NCI-H2171 treated with DMSO at 0.1 percent for 48 hours (cell line): Measurements from ENCODE around the gene NOD1.
"Not testable (repeated sequence)": the region's sequence is repeated elsewhere in the genome, so short reads cannot be mapped to it uniquely, and the experiment has no call there.

ENCODE experiments used
- DNase-seq: peaks from one replicate; lab custom pipeline; 2025; lab: John Stamatoyannopoulos, UW

NOD1 gene

DNA sequence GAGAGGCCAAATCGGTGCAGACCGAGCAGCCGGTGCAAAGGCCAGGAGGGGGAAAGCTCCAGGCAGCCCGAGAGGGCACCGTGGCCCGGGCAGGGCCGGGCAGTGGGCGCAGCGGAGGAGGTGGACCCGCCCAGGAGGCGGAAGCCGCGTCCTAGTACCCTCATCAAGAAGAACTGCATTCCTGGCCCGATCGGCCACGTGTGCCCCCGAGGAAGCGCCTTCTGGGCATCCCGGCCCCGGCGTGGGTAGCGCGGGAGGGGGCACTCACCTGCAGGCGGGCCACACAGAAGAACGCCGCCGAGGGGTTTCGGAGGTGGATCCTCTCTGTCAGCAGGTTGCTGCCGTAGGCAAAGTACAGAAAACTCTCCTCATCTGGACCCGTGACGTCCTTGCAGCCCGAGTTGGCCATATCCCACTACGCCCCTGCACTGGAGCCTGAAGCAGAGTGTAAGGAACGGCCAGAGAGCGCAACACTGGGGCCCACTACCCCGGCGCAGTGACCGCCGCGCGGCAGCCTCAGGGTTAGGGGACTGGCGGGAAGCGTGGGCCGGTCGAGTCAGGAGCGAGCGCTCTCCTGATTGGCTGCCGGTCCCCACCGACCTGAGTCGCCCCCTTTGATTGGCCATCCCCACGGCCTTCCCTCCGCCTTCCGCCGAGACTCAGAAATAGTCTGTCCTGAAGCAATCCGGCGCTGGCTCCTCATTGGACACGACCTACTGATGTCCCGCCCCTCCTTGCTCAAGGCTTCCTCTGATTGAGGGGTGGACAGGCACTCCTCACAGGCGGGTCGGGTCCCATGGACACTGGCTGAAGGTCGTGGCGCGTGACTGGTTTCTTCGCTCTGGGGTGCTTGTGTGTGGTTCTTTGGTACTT is 26.0 kb upstream of the NOD1 start, which contains the start of gene GGCT:
Gene GGCT (minus strand): TSS at position 529 of the 873 bp plus-strand sequence. CDS start 120 bp downstream, at position 409.
- DNase-seq, result peak; percentile 98

DNA sequence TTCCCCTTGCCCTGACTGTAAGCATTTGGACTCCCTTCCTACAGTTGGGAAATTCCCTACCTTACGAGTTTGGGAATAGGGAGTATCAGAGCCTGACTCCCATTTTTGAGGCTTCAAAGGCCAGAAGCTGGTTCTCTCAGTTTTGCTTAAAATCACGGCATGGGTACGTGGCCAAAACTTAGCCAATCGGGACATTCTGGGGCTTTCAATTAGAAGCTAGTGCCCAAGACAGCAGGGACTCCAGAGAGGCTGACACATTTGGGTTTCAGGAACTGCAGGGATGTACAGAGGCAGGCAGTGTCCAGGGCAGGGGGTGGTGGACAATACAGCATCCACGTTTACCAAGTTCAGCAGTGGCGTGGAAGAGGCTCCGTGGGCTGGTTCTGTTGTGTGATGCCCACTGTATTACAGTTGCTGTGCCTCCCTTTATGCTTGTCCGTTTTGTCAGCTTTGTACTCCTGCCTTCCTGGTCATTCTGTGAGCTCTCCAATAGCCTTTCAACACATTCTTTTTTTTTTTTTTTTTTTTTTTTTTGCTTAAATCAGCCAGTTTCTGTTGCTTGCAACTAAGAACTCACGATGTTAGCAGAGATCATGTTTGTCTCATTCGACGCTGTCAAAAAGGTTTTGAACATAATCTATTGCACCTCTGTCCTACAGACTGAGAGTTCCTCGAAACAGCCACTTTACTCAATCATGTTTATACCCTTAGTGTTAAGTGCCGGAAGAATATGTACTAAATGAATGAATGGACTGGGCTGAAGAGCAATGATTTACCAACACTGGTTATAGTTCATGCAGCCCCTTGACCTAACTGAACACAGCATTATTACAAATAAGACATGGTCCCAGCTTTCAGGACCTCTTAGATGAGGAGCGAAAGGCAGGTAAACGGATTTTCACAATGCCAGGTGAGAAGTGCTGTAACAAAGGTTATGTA is 25.0 kb upstream of the NOD1 start:
- peak; percentile 18 for DNase-seq

DNA sequence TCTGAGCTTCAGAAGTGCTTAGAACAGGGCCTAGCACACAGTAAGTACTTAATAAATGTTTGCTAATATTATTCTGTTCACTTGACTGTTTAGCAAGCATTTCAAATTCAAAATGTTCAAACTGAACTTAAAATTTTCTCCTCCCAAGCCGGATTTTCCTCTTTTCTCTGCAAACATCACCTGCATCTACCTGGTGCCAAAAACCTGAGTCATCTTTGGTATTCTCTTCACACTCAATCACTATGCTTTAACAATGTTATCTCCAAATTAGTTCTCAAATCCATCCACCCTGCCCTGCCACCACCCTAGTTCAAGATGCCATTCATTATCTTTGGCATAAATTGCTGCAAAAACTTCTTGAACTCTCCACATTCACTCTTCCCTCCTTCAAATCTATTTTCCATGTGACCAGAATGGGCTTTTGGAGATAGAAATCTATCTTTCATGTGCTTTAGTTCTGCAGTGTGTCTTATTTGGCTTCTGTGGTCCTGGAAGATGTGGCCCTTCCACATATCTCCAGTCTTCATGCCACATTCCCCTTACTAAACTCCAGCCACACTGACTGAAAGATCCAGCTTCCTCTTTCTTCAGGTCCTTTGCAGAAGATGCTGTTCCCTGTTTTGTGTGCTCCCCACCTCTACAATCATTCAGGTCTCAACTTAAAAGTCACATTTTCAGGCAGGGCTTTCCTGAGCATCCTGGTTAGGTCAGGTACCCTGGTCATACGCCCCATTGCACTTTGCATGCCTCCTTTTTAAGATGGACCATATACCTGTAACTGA is 24.1 kb upstream of the NOD1 start:
- DNase-seq, result no peak

DNA sequence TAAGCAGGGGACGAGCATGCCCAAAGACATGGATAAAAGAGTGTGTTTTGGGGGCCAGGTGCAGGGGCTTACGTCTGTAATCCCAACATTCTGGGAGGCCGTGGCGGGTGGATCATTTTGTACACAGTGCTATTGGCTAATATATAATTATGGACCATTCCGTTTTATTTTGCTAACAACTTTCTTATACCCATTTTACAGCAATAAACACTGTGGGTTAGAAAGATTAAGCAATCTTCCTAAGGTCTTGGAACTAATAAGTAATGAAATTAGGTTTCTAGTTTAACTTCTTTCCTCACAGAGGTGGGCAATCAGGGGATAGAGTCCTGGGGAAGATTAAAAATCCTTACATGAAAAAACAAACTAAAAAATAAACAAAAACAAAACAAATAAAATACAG is 22.7 kb upstream of the NOD1 start:
- DNase-seq, result no peak

DNA sequence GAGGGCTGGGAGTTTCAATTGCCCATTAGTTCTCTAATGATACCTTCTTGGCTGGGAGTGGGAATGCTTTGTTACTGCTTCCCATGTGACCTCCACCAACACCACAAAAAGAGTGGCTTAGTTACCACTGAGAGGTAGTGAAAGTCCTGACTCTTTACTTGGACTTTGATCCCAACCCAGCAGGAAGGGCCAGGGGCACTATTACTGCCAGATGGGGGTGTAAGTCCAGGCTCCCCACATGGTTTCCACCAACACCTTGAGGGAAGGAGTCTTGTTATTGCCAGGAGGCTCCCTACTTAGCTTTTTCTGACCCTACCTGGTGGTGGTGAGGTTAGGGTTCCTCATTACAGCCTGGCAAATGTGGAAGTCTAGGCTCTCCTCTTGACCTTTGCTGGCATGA is 14.6 kb upstream of the NOD1 start:
- DNase-seq, result no peak

DNA sequence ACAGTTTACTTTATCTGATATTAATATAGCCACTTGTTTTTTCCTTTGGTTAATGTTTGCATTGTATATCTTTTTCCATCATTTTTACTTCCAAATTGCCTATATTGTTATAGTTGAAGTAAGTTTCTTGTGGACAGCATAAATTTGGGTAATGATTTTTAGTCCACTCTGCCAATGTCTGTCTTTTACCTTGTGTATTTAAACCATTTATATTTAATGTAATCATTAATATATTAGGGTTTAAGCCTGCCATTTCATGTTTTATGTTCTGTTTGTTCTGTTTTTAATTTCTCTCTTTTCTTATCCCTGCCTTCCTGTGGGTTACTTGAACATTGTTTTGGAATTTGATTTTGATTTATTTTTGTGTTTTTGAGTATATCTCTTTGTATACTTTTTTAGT is 12.8 kb upstream of the NOD1 start:
- no peak for DNase-seq

DNA sequence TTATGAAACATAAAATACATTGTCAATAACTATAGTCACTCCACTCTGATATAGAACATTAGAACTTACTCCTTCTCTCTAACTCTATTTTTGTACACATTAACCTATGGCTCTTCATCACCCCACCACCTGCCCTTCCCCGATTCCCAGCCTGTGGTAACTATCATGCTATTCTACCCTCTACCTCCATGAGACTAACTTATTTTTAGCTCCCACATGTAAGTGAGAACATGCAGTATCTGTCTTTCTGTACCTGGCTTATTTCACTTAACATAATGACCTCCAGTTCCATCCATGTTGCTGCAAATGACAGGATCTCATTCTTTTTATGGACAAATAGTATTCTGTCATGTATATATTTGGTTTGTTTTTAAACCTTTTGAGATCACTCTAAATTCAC is 8.8 kb upstream of the NOD1 start:
- DNase-seq, result no peak

DNA sequence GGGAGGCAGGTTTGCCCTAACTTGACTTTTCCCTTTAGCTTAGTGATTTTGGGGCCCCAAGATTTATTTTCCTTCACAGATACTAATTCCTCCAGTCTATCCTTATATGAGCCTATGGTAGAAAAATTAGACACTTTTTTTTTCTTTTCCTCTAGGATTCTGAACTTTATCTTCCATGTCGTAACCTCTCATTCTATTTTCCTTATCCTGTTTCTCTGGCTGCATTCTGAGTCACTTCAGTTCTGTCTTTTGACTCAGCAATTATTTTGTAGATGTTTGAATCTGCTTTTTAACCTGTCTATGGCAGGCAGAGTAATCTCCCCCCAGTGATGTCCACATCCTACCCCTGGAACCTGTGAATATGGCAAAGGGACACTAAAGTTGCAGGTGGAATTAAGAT is 7.1 kb upstream of the NOD1 start:
- no peak for DNase-seq

DNA sequence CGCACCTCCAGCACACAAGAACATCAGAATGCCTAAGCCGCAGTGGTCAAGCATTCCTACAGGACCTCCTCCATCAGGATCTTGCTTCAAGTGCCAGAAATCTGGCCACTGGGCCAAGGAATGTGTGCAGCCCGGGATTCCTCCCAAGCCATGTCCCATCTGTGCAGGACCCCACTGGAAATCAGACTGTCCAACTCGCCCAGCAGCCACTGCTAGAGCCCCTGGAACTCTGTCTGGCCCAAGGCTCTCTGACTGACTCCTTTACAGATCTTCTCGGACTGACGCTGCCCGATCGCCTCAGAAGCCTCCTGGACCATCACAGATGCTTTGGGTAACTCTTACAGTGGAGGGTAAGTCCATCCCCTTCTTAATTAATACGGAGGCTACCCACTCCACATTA is 2.8 kb upstream of the NOD1 start:
- not testable (repeated sequence) for DNase-seq

DNA sequence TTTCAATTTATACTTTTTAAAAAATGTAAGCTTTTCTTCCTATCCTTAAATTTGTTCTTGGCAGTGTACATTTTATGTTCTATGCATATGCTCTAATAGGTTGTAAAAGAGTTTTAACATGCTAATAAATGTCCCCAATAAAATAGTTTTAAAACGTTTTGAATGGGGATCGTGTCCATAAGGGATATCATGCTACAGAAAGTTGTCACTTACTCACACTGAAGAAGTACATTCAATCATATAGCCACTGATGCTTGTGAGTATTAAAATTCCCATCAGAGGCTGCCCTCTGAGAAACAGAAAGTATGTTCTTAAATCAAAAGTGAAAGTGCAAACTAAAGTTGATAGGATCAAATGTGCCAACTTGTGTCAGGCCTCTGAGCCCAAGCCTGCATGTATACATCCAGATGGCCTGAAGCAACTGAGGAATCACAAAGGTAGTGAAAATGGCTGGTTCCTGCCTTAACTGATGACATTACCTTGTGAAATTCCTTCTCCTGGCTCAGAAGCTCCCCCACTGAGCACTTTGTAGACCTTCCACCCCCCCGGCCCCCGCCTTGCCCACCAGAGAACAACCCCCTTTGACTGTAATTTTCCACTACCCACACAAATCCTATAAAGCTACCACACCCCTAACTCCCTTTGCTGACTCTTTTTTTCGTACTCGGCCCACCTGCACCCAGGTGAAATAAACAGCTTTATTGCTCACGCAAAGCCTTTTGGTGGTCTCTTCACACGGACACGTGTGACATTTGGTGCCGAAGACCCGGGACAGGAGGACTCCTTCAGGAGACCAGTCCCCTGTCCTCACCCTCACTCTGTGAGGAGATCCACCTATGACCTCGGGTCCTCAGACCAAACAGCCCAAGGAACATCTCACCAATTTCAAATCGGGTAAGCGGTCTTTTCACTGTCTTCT is 877 bp upstream of the NOD1 start:
- DNase-seq, result no peak

DNA sequence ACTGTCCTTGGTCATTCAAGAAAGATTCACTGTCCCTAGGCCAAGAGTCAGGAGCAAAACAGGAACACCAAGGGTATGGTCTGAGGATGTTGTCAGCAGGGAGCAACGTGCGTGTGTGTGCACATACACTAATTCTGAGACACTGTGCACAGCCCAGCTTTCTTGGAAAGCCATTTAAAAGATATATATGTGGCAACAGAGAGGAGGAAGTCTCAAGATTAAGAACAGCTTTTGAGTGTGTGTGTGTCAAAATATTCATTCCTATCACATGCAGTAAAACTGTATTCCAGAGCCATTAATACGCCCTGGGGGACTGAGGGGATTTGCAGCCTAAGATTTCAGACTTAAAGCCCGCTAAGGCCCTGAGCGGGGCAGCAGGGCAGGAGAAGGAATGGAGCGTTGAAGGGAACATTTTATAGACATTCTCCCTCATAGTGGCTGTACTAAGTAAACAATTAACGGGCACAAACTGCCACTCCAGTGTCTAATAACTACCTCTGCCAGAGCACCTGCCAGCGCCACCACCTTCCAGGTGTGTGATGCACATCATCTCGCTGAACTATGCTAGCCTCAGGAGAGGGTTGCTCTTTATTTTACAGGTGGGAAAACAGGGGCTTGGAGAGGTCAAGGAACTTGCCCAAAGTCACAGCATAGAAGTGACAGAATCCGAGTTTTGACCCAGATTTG is 2.0 kb downstream of the NOD1 start:
- no peak for DNase-seq

DNA sequence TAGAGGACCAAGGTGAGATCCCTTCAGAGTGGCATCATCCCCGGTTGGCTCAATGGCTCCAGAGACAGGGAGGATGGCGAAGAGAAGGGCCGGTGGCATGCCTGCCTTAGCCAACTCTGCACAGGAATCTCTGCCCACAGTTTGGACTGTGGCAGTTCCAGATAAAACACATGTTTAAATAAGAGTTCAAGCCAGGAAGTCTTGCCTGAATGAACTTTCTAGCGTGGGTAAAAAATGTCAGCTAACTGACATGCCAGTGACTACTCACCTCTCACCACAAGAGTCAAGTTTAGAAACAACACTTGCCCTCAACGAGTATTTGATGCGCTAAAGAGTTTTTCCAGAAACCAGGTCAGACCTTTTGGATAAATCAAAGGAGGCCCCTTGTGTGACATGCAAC is 3.0 kb downstream of the NOD1 start:
- no peak for DNase-seq

DNA sequence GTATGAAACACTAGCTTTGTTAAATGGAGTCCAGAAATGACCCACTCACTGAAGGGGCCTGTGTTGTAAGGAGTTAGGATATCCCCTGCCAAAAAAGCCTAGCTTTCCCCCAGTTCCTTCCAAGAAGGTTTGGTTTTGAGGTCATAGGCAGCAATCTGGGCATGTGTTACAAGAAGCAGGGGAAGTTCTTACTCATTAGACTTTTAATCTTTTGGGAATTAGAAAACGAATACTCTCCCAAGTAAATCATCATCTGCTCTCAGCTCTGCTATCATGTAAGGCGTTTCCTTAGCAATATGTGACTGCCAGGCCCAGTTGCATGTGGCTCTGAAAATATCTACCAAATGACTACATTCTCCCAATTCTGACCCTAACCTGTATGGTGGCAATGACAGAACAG is 3.7 kb downstream of the NOD1 start:
- no peak for DNase-seq

DNA sequence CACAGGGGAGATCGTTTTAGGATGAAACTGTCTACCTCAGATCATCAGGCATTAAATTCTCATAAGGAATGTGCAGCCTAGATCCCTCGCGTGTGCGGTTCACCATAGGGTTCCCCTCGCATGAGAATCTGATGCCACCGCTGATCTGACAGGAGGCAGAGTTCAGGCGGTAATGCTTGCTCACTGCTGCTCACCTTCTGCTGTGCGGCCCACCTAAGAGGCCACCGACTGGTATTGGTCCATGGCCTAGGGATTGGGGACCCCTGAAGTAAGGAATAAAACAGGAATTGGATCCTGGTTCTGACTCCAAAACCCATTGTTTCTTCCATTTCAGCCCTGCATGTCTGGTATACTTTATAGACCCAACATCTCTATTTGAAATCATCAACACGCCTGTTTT is 4.1 kb downstream of the NOD1 start:
- no peak for DNase-seq

DNA sequence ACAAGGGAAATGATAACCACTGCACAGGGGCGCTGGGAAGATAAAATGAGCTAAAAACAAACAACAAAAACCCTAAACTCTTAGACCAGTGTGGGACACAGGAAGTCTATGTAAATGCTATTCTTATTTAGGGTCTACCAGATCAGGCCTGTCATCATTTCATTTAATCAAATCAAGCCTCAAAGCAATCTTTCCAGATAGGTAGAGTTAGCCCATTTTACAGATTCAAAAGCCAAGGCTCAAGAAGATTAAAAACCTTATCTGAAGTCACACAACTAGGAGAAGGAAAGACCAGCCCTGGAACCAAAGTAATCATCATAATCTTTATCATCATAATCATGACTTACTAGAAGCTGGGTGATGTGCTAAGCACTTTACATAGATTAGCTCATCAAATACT is 4.7 kb downstream of the NOD1 start:
- DNase-seq, result no peak

DNA sequence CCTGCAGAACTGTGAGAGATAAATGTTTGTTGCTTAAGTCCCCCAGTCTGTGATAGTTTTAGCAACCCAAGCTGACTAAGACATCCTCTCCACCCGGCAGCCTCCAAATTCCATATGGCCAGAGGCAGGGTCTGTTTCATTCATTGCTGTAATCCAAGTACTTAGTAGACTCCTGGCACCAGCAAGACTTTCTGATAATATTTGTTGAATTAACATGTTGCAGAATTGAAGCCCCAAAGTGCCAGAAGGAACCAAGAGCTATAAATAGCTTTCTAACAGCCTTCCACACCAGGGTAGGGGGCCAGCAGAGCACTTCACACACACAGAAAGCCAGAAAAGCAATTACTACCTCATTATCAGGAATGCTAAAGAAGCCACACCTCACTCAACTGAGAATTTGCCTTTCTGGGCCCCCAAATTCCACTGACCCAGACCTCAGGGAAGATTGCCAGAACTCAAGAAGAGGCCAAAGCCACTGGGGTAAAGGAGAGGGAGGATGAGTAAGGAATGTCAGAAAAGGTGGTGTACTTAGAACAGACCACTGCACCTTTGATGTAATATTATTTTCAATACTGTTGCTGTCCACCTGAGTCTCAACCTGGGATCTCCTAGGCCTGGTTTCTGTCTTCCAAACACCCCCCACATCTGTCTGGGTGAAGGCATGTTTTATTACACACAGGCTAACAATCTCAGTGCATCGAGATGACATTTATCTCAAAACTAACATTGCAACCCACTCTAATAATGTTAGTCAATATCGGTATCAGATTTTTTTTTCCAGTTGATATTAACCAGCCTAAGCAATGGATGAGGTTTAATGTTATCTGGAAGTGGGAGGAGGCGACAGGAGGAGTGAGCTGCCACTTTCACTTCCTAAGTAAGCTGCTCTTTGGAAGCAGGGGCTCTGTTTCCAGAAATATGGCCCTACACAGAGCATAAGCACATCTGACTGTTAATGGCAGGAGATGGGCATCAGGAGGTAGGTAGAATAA is 5.5 kb downstream of the NOD1 start:
- no peak for DNase-seq

DNA sequence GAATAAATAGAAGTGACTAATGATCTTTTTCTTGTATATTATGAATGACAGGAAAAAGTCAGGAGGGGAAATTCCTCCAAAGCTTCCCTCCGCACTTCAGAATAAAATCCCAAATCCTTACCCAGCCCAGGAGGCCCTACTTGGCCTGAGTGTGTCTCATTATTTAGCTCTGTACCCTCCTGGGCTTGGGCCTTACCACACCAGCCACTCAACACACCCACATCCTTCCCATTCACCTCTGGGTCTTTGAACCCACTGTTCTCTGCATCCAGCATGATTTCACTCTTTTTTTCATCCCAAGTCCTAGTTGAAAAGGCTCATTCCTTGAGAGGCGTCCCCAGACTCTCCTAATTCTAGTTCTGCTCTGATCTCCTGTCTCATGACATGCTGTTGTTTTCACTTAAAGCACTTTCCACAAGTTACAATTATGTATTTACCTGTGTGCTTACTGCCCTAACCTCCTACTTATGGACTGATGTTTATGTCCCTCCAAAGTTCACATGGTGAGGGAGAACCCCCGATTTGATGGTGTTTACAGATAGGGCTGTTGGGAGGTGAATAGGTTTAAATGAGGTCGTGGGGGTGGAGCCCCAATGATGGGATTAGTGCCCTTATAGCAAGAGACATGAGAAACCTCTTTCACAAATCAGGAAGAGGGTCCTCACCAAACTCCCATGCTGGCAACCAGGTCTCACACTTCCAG is 6.4 kb downstream of the NOD1 start:
- DNase-seq, result no peak

DNA sequence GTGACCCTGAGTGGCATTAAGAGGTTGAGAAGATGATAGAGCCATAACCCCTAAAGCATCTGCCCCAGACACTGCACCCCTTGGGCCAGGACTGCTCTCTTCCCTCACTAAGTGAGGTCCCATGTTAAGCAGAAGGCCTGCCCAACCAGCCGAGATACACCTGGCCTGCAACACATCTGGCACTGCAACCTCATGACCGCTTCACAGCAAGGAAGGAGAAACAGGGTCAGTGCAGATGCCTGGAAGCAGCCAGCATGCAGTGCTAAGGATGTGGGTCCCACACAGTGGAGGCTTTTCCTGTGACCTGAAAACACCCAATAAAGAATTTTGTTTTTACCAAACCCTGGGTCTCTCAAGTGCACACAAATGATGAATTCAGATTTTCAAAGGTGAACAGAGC is 7.4 kb downstream of the NOD1 start:
- DNase-seq, result no peak

DNA sequence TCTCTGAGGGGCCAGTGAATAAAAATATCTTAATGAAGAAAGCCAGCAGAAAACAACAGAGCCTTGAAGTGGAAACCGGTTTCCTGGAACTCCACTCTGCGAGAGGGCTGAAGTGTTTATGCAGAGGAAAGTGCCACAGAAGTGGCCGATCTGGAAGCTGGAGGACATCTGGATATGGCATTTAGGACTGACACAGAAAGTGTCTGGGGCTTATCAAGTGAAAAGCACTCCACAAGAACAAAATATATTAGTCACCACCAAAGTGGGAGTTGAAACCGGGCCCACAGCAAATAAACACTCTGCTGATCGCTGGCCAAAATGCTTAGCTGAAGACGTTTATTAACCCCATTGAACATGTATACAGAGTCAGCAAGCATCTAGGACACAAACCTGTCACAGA is 7.8 kb downstream of the NOD1 start:
- DNase-seq, result no peak
